Activated T-cell treated with anti-CD3 and anti-CD28 coated beads for 24 hours (primary cell): Measurements from ENCODE around the gene PRPF19.

Experiments used
- DNase-seq: peaks from one replicate; pipeline ENCODE4 v3.0.0-alpha.2; 2020; ENCODE audit warnings: low read depth

The PRPF19 gene

DNA sequence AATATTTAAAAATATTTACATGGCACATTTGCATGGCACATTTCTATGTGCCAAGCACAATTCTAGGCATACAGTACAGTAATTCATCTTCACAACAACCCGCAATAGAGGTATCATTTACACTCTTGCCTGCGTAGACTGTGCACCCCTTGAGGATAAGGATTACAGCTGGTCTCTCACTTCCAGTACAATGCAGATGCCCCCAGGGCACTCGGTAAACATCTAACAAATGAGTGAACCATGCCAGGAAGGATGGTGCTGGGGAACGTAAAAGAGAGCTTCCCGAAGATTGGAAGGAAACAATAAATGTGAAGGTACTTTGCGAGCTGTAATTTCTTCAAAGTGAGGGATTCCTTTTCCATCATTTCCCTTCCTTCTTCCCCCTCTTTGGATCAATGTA lies 1.3 kb downstream of the PRPF19 start:
- DNase-seq, result no peak

- no peak for DNase-seq
Observed at GRCh38 chr11:60902625-60903024, 3.8 kb downstream of the PRPF19 start.

DNA sequence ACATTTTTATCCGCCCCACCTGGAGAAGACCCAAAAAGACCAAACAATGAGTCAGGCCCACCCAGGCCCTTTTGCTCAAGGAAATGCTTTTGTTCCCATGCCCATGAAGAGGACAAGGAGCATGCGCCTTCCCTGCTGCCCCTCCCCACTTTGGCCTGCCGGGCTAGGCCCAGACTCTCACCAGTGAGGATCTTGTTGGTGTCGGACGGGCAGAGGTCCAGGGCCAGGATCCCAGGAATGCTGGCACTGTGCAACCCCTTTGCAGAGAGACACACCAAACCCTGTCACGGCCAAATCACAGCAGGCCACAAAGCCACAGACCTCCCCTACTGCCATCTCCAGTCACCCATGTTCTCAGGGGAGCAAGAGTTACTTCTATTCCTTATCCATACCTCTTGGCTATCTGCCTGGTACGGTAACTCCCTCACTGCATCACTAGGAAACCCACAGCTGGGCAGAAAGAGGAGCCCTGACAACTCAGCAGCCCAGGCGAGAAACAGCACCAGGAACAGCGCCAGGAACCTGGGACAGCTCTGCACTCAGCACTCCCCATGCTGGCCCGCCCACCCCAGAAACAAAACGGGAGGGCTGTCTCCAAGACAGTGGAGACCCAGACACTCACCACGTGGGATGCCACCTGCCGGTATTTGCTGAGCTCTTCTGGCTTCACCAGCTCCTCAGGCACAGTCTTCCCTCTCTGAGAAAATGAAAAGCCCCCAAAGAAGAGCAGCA lies 5.5 kb downstream of the PRPF19 start:
- no peak for DNase-seq

DNA sequence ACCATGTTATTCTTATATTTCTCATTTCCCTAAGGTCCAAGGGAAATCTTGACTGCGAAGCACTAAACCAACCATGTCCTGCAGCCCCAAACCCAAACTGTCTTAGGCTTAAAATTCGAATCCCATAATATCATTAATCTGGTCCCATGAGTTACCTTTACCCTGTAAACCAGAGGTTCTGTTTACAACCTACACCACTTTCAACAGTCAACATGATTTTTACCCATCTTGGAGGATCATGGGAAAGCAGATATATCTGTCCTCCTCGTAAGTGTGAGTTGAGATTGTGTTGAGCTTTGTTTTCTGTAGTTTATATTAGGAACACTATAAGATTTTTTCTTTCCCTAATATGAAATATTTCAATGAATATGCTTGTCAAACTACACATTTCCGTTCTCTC lies 6.4 kb downstream of the PRPF19 start:
- DNase-seq, result no peak

DNA sequence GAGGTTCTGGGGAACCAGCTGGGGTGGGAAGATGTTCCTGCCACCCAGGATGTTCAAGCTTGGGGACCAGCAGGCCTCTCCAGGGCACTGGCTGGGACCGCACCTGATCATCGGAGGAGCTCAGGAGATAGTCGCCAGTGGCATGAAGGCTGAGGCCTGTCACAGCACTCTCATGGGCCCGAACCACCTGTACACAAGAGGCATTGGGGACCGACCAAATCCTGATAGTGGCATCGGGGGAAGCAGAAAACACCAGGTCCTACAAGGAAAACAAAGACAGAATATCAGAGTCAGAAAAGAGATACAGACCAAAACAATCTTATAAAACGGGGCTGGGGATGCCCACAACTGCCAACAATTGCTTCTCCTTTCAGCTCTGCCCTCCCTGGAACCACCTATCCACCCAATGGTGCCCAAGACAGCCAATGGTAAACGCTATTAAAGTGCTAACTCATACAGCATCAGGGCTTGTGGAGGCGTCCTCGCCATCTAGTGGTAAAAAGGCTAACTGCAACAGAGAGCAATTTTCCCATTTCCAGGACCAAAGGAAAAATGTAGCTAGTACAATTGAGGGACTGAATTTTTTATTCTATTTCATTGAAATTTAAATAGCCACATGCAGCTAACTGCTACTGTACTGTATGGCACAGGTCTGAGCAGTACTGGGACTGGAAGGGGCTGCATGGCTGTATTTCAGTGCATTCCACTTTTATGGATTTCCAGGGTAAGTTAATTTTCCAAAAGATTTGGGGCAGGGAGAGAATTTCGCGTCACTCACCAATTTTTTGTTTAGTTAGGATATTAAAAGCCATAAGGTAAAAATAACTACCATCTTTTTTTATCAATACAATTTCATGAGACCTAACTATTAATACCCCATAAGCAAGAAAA lies 7.1 kb downstream of the PRPF19 start:
- no peak for DNase-seq

DNA sequence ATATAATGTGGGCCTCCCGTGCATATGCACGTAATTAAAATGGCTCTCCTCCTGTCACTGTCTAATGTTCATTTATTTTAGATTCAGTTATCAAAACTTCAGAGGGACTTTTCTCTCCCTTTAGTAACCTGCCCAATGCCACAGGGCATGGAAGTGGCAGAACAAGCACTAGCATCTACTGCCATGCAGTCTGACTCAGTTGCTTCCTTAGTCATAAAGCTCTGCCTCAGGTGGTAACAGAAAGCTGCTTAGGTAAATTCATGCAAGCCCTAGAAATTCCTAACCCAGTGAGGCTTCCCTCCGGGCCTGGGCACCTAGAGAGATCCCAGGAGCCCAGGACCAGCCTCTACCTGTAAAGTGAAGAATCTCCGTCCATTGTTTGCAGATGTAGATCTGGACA lies 8.9 kb downstream of the PRPF19 start:
- no peak for DNase-seq

- no peak for DNase-seq
Observed at GRCh38 chr11:60895687-60896086, 10.7 kb downstream of the PRPF19 start.

GRCh38 chr11:60891103-60891741 lies 15.2 kb downstream of the PRPF19 start:
- DNase-seq, result no peak

GRCh38 chr11:60890696-60891095 lies 15.7 kb downstream of the PRPF19 start:
- no peak for DNase-seq

- no peak for DNase-seq
Observed at GRCh38 chr11:60889869-60890311, 16.5 kb downstream of the PRPF19 start.

DNA sequence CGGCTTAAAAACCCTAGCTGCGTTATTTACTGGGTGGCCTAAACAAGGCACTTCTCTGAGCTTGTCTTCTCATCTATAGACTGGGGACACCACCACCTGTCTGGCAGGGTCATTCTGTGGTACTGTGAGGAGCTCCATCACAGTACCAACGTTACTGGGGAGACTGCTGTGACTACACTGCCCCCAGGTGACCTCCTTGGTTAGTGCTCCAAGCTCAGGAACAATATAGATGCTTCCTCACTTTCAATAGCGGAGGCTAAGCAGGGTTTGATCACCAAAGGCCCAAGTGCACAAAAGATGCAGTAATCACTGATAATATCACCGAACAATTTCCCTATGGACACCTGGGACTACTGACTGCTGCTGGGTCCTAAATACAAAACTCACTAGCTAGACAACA lies 18.8 kb downstream of the PRPF19 start:
- no peak for DNase-seq

DNA sequence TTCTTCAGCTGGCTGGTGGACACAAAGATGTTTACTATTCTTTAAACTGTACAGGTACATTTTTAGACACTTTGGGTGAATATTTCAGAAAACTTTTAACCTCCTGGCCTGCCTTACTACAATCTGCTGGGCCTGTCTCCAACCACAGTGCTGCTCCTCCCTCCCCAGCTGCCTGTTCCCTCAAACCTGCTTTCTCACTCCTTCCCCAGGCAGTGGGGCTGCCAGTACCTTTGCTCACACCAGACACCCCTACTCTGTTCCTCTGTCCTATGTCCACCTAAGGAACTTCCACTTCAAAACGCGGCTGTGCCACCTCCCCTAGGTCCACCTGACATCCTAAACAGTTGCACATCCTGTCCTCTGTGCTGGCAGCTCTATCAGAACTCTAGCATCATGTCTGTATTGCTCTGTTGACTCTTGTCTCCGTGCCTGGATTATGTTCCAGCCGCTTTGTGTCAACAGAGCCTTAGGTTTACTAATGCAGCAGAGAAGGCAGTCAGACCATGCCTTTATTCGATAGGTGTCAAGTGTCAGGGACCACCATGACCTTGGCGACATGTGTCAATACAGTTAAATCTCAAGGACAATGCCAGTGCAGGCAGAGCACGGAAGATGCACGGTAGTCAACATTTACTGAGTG lies 25.6 kb downstream of the PRPF19 start:
- DNase-seq, result no peak

DNA sequence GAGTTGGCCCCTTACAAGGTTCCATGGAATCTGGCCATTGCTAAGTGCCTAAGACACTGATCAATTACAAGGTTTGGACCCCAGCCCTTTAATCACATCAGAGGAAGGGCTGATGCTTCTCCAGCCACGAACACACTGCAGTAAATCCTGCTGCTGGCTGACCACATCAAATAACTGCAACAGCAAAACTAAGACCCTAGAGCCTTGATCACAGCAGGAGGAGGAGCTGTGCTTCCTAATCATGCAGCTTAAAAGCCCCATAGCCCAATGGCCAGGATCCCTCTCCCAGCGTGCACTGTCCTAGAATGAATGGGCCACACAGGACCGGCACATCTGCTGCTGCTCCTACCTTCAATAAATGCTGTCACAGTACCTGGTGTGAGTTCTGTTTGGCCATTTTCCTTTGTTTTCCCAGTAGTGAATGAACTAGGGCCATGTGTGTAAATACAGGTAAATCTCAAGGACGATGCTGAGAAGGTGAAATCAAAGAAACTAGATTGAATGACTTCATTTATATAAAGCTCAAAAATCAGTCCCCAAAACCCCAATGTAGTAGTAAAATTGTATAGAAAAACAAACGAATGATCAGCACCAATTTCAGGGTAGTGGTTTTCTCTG lies 26.3 kb downstream of the PRPF19 start:
- no peak for DNase-seq

GRCh38 chr11:60879104-60879503 lies 27.3 kb downstream of the PRPF19 start:
- no peak for DNase-seq

DNA sequence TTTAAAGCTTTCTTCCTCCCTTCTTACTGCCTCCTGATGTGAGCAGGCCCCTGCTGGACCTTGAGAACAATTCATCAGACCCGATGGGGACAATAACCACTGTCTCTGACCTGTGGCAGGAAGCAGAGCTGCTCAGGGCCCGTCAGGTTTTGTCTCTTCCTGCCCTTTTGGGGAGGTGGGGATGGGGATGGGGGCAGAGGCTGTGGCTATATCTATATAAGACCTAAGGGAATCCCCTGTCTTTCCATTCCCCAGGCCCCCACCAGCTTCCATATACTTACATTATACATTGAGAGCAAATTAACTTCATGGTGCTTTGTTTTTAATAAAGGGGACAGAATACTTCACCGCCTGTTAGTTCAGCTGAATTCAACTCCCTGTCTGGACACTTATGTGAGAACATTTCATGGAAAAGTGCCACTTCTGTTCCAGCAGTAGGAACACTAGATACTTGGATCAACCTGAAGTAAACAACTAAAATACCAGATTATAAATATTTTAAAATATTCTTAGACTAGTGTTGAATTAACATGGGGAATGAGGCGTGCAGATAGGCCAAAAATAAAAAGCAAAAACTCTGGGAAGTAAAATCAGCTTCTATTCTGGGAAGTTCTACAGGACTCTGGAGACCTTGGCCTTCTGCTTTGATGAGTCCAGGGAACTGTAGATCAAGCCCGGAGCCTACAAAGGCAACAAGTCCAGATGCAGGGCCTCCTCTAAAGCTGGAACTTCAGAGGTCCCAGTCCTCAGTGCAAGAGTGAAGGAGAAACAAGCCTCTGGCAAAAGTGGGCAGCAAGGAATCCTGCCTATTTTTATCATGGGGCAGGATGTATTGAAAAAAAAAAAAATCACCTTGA lies 27.9 kb downstream of the PRPF19 start:
- DNase-seq, result no peak

- DNase-seq, result no peak
Observed at GRCh38 chr11:60876168-60876485, 30.3 kb downstream of the PRPF19 start.

- no peak for DNase-seq
Observed at GRCh38 chr11:60875366-60876167, 30.8 kb downstream of the PRPF19 start.

DNA sequence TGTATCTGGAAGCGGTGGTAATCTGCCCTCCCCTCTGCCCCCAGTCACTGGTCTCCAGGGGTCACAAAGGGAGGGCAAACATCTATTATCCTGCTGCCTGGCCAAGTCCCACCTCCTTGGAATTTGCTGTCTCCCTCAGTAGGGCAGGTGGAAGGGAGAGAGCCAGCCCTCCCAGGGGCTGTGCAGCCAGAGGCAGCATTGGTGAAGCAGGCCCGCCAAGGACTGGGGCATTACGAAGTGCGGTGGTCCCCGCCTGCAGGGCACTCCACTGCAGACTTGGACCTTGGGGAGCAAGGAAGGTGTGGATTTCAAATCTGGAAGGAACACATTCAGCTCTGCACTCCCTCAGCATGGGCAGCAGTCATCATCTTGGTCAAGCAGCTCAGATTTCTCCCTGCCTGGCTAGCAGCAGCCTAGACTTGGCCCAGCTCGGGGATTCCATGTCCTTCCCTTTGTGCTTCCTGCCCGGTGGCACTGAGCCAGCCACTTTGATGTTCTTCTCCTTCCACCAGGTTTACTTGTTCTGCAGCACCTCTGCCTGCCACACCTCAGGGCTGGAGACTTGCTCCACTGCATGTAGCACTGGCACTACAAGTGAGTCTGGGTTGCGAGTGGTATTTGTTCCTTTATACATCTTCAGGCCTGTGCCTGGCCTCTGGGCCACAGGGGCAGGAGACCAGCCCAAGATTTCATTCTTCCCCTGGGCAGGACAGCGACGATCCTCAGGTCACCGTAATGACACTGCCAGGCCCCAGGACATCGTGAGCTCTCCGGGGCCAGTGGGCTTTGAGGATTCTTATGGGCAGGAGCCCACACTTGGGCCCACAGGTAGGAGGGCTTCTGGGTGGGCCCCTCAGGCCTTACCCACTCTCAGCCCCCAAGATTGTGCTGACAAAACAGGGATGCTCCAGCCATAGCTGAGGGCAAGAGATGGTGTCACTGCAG lies 31.7 kb downstream of the PRPF19 start:
- no peak for DNase-seq

GRCh38 chr11:60873533-60873932 lies 32.9 kb downstream of the PRPF19 start:
- DNase-seq, result no peak
